ENCODE results near the gene CDH23. TPM values are rescaled to one million over a fixed set of nuclear protein-coding genes. Genes with fewer than 3 reads are reported as not detected.

Gene CDH23
- total and polyA plus RNA-seq, 8 donors: 3.4 to 64.6 (median 9.9) TPM

DNA sequence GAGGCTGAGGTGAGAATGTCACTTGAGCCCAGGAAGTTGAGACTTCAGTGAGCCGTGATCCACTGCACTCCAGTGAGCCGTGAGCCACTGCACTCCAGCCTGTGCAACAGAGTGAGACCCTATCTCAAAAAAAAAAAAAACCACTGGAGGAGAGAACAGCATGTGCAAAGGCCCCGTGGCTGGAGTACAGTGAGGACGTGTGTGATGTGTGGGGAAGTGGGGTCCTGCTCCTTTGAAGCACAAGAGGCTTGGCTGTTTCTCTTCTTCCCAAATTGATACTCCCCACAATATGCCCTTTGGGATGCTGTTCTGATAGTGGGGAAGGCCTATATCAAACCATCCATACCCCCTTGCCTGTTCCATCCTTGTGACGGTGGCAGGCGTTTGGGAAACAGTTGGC lies 254.7 kb downstream of the CDH23 start:
- Histone ChIP-seq H3K27ac (no peak overlapping the region), H3K4me1 (no peaks in the 10 kb centered on the region), H3K27me3 (no peaks in the 10 kb centered on the region), H3K36me3 (no peaks in the 10 kb centered on the region), H3K4me3 (no peak overlapping the region), H3K9me3 (no peaks in the 10 kb centered on the region)
- no peak for DNase-seq
- WGBS, 2 donors: 87 to 89% methylated on average over 6 of the region's 6 CpGs
- ATAC-seq: no peak
- intact Hi-C loops (cut with DNase I): no loop called here
- TF ChIP-seq, protein P1, sequence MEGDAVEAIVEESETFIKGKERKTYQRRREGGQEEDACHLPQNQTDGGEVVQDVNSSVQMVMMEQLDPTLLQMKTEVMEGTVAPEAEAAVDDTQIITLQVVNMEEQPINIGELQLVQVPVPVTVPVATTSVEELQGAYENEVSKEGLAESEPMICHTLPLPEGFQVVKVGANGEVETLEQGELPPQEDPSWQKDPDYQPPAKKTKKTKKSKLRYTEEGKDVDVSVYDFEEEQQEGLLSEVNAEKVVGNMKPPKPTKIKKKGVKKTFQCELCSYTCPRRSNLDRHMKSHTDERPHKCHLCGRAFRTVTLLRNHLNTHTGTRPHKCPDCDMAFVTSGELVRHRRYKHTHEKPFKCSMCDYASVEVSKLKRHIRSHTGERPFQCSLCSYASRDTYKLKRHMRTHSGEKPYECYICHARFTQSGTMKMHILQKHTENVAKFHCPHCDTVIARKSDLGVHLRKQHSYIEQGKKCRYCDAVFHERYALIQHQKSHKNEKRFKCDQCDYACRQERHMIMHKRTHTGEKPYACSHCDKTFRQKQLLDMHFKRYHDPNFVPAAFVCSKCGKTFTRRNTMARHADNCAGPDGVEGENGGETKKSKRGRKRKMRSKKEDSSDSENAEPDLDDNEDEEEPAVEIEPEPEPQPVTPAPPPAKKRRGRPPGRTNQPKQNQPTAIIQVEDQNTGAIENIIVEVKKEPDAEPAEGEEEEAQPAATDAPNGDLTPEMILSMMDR (IDR thresholded peaks at IDR 0.05): no peak
- FAIRE-seq: no peak

DNA sequence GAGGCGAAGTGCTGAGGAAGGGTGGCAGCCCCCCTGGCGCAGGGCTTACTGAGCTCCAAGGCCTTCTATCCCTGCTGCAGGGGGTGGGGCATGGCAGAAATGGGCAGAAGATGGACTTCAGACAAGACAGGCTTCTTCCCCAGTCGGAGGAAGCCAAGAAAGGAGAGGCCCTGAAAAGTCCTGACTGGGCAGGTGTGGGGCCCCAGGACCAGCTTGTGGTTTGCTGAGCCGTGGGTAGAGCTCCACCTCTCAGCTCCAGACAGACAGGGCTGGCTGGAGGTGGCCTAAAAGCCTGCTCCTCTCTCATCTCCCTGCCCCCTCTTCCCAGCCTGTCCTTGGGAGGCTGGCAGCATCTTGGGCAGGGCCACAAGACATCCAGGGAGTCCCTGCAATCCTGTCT lies 255.2 kb downstream of the CDH23 start:
- no peak for FAIRE-seq
- WGBS, 2 donors: 79 to 86% methylated on average over 4 of the region's 4 CpGs
- intact Hi-C loops (cut with DNase I): no loop called here
- Histone ChIP-seq H3K4me1 (no peaks in the 10 kb centered on the region), H3K9me3 (no peaks in the 10 kb centered on the region), H3K27me3 (no peaks in the 10 kb centered on the region), H3K36me3 (no peaks in the 10 kb centered on the region), H3K27ac (no peak overlapping the region), H3K4me3 (no peak overlapping the region)
- TF ChIP-seq, protein P1 (IDR thresholded peaks at IDR 0.05): no peak
- no peak for DNase-seq
- ATAC-seq: no peak

DNA sequence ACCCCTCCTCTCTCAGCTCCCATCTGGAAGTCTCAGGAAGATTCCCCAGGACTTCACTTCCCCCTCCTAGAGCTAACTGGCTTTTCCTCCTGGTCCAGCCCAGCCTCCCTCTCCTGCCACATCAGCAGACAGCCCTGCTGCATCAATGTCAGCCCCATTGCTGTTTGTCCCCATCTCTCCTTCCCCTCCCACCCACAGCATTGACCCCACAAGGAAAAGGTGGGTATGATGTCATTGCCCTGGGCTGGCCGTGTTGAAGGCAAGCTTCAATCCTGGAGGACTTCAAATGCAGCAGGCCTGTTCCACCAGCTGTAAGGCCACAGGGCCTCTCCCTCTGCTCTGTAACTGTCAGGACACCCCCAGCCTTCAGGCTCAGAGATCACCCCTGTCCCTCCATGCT lies 256.3 kb downstream of the CDH23 start:
- H3K4me1 ChIP-seq: no peaks in the 10 kb centered on the region
- no peaks in the 10 kb centered on the region for H3K27me3 ChIP-seq
- no peak for DNase-seq
- intact Hi-C loops (cut with DNase I): no loop called here
- H3K4me3 ChIP-seq: no peak overlapping the region
- H3K9me3 ChIP-seq: no peaks in the 10 kb centered on the region
- TF ChIP-seq, protein P1 (IDR thresholded peaks at IDR 0.05): no peak
- FAIRE-seq: no peak
- no peak for ATAC-seq
- H3K27ac ChIP-seq: no peak overlapping the region
- 63 to 88% methylated on average over 1 of the region's 1 CpG for WGBS, 2 donors
- H3K36me3 ChIP-seq: no peaks in the 10 kb centered on the region

DNA sequence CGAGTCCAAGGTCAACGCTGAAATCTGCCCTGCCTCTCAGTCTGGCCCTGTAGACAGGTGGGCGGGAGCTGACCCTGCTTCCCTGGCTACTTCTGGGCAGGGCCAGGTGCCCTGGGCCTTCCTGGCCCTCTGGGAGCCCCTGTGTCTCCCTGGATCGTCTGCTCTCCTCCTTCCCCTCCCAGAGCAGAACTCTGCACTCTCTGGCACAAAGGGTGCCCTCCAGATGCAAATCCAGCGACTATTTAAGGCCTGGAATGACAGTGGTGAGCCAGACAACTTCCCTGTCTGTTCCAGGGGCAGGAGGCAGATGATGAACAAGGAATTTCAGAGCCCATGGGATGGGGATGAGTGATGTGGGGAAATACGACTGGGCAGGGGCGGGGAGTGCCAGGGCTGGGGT lies 259.5 kb downstream of the CDH23 start:
- FAIRE-seq: no peak
- H3K4me3 ChIP-seq: no peak overlapping the region
- H3K27ac ChIP-seq: no peak overlapping the region
- no peak for DNase-seq
- TF ChIP-seq, protein P1 (IDR thresholded peaks at IDR 0.05): no peak
- no peaks in the 10 kb centered on the region for H3K9me3 ChIP-seq
- 69 to 71% methylated on average over 7 of the region's 7 CpGs for WGBS, 2 donors
- ATAC-seq: no peak
- intact Hi-C loops (cut with DNase I): no loop called here
- H3K4me1 ChIP-seq: no peaks in the 10 kb centered on the region
- H3K27me3 ChIP-seq: no peaks in the 10 kb centered on the region
- H3K36me3 ChIP-seq: no peaks in the 10 kb centered on the region

DNA sequence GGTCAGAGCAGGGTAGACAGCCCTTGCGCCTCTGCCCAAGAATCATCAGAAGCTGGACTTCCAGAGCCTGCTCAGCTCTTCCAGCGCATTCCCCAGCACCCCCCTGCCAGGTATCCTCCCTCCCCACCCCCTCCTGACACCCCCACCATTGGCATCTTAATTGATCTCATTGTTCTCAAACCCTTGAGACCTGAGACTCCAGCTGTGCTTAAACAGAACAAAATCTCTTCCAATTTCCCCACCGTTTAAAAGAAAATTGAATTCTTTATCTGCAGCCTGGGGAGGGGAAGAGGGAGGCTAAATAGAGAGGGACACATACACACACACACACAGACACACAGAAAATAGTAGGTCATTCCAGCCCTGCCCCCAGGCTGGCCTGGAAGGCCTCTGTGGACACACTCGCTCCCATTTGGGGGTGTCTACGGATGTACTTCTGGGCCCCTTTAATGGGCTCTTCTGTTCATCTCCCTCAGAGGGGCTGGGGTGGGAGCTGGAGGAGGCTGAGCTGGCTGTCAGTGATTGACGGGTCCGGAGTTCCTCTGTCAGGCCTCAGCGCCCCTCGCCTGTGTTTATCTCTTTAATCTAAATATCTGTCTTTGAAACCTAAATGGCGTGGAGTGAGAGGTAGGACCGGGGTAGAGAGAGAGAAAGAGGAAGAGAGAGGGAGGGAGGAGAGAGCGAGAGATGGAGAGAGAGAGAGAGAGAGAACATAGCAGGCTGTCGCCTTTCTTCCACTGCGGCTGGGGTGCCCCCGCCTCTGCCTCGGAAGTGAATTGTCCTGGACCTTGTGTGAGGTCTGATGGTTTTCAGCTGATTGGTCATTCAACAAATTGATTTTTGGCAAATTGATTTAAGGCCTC lies 261.1 kb downstream of the CDH23 start:
- DNase-seq (no peak), FAIRE-seq (no peak), ATAC-seq (no peak)
- Histone ChIP-seq H3K4me3 (no peak overlapping the region), H3K27me3 (no peaks in the 10 kb centered on the region), H3K9me3 (no peaks in the 10 kb centered on the region), H3K36me3 (no peaks in the 10 kb centered on the region), H3K4me1 (no peaks in the 10 kb centered on the region), H3K27ac (no peak overlapping the region)
- 85 to 88% methylated on average over 16 of the region's 16 CpGs for WGBS, 2 donors
- intact Hi-C loops (cut with DNase I): no loop called here
- TF ChIP-seq, protein P1 (IDR thresholded peaks at IDR 0.05): no peak
